HG02642 (cell line): ENCODE measurements around the gene CDKN1B.

Source experiments
- ATAC-seq: cut with Tn5 transposase; IDR thresholded peaks from one replicate; pipeline ENCODE4 v1.9.1; 2021; ENCODE audit warnings: mild to moderate bottlenecking; ENCODE audit not compliant: unreplicated experiment, poor library complexity

CDKN1B gene

DNA sequence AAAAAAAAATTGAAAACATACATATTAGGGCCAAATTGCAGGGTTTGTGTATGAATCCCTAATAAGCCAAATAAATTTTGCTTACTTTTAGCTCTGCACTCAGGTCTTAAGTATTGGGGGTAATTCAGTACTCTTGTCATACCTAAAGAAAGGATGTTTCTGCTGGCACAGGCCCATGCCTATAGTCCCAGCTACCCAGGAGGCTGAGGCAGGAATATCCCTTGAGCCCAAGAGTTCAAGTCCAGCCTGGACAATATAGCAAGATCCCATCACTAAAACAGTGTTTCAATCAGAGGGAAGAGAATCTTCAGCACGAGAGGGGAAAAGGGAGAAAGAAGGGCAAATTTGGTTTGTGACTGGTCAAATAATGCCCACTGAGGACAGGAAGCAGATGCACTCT is 17.8 kb upstream of the CDKN1B start:
- ATAC-seq, result no peak

DNA sequence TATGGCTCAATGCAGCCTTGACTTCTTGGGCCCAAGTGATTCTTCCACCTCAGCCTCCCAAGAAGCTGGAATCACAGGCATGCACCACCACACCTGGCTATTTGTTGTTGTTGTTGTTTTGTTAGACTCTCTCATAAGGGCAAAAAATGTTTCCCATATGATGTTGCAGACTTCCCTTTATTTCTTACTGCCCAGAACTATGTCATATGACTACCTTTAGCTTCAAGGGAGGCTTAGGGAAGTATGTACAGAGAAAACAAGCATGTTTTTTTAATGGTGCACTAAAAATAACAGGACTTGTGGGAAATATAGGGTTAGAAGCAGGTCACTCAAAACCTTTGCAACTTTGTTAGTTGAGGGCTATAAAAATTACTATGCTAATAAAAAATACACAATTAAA is 16.9 kb upstream of the CDKN1B start:
- ATAC-seq, result no peak

DNA sequence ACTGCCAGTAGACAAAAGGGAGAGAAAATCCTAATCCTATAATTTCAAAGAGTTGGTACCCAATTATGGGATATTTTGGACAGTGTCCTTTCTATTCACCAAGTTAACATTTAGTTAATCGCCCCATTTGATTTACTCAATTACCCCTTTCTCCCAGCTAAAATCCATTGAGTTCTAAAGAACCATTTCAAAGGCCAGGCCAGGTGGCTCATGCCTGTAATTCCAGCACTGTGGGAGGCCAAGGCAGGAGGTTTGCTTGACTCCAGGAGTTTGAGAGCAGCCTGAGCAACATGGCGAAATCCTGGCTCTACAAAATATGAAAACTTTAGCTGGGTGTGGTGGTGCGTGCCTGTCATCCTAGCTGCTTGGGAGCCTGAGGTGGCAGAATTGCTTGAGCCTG is 15.7 kb upstream of the CDKN1B start:
- ATAC-seq, result no peak

DNA sequence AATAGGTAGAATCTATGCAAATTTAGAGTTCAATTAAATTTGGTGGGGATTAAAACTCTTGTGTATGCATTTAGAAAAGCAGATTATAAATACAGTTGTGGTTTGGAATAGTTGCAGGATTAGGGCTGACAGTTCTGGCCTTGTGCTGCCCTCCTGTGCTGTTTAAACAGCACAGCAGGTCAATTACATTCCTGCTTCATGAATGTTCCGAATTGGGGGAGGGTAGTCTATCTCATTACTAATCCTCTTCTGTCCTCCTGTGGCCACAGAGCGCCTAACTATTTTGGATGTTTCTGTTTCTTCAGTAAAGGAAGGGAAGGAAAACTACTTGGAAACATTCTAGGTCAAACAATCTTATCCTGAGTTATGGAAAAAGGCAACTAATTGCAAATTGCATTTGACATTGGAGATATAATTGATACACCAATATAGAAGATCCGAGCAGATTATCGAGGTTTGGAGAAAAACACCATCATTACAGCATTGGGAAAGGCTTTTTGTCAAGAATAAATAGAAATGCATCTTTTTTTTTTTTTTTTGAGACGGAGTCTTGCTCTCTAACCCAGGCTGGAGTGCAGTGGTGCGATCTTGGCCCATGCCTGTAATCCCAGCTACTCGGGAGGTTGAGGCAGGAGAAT is 12.5 kb upstream of the CDKN1B start:
- ATAC-seq, result peak; percentile 79

DNA sequence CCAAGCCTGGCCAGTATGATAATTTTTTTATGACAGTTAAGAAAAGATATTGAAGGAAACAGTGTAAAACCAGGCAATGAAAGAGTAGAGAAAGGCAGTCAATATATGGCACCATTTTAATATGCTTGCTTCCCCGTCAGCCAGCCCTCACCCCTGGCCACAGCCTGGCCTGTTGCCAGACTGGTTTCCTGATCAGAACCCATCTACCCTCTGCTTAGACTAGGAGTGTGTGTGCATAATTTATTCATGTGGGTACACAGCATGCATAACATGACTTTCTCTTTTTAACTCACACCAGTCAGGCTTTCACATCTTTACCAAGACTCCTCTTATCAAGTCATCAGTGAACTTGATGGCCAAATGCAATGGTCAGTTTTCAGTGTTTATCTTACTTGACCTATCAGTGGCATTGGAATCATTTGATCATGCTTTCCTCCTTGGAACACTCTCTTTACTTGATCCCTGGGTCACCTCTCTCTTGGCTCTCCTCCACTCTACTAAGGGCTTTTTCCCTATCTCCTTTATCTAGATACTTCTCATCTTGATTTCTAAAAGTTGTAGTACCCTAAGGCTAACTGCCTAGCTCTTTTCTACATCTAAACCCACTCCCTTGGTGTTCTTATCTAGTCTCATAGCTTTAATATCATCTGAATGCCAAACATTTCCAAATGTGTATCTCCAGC is 11.2 kb upstream of the CDKN1B start:
- ATAC-seq, result no peak

DNA sequence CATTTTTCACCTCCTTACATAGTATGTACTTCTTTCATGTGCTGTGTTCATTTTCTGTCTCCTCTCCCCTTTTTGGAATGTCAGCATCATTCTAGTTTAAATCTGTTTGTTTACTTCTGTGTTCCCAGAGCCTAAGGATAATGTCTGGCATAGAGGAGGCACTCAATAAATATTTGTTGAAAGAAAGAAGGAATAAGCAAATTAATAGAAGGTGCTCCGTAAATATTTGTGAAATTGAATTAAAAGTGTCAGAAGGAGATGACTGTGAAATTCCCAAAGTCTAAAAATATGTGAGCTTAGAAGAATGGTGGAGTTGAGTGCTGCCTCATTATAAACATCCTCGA is 3.3 kb upstream of the CDKN1B start:
- no peak for ATAC-seq

DNA sequence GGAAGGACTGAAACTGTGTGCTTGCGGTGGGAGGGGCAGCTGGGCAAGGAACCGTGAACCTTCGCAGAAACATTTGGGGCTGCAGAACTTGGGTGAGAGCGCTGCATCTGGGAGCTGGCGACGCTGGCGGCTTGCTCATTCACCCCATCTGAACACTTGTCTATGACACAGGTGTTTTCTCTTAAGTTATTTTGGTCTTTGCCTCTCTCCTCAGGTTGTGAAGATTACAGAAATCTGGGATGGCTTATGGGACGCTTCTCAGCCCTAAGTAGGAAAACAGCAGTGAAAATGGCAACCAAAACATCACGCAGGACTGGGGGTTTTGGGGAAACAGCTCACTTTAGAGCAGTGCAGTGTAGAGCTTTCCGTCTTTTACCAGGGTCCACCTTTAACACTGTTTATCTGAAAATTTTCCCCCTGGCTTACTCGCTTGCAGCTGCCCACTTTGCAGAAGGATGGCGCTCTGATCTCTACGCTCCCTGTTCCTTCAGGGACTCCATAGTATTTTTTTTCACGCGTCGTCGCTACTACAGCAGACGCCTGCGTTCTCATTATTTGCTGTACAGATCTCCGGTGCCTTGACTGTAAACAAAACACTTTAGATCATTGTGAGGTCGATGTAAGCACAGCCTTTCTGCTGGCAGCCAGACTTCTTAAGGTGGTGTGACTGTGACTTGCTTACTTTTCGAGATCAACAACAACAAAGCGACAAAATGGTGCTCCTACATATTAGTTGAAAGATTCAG is 2.7 kb upstream of the CDKN1B start:
- peak; percentile 26 for ATAC-seq

DNA sequence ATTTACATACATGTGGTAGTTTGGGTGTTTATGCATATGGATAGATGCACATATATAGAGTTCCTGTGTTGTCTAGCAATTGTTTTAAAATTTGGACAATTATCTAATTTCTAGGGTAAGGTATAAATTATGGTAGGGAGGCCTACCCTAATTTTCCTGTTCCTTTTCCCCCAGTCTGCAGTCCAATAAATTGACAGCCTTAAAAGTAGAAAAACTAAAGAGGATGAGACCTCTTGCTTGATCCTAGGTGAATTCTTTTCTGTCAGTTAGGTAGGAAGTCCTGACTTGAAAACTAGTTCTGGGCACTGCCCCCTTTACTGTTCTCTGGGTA is 2.1 kb upstream of the CDKN1B start:
- ATAC-seq, result no peak

DNA sequence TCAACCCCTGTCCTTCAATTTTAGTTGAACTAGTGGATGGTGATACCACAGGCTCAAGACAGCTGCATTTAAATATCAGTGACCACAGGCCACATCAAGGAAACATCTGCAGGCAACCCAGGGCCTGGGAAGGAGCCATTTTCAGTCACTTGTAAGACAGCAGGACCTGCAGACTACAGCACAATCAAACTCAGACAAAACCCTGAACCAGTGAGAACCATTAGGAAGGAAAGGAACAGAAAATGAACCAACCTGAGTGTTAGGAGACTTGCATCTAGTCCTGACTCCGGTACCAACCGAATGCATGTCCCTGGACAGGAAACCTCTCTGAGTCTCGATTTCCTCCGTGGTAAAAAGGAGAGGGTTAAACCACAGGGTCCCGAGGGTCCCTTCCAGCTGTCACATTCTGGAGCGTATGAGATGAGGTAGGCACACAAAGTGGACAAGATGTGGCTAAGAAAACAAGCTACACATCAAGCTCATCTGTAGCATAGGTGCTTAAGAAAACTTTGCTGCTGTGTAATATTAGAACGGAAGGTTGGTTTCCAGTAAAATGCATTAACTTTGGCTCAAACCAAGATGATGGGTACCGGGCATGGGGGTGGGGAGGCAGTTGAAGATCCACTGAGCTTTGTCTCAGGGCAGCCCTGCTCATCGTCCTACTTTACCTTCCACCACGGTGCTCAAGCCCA is 1.6 kb upstream of the CDKN1B start:
- peak; percentile 35 for ATAC-seq

DNA sequence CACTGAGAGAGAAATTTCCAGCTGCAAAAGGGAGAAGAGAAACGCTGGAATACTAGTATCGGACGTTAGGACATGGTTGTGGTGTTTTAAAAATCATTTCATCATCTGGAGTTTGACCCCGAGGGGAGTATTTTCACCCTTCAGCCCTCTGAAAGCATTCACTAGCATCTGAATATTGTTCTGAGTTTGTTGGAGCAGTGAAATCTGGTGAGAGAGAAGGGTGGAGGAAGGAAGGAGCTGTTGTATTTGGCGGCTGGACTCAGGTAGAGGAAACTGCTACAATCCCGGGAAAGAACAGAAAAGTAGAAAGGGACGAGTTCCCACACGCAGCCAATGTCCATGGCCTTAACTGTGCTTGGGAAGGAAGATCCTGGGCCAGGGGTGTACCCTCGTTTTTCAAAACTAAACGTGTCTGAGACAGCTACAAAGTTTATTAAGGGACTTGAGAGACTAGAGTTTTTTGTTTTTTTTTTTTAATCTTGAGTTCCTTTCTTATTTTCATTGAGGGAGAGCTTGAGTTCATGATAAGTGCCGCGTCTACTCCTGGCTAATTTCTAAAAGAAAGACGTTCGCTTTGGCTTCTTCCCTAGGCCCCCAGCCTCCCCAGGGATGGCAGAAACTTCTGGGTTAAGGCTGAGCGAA is 896 bp upstream of the CDKN1B start:
- ATAC-seq, result no peak

DNA sequence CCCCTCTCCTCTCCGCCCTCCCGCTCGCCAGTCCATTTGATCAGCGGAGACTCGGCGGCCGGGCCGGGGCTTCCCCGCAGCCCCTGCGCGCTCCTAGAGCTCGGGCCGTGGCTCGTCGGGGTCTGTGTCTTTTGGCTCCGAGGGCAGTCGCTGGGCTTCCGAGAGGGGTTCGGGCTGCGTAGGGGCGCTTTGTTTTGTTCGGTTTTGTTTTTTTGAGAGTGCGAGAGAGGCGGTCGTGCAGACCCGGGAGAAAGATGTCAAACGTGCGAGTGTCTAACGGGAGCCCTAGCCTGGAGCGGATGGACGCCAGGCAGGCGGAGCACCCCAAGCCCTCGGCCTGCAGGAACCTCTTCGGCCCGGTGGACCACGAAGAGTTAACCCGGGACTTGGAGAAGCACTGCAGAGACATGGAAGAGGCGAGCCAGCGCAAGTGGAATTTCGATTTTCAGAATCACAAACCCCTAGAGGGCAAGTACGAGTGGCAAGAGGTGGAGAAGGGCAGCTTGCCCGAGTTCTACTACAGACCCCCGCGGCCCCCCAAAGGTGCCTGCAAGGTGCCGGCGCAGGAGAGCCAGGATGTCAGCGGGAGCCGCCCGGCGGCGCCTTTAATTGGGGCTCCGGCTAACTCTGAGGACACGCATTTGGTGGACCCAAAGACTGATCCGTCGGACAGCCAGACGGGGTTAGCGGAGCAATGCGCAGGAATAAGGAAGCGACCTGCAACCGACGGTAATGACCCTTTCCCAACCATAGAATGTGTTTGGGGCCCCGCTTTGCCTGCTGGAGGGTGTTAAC is 615 bp downstream of the CDKN1B start:
- peak; percentile 19 for ATAC-seq

DNA sequence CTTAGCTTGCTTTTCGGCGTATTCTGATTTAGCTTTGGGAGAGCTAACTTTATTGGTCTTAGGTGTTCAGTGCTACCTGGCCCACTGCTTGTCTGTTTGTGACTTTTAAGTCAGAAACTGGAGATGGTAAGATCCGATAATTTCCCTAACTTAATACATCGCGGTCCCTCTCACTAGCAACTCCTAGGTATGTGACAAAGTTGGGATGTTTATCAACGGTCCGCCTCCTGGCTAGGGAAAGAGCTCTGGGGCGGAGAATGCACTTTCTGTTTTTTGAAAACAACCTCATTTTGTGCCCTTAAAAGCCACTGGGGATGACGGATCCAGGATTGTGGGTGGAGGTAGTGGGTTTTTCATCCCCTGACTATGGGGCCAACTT is 1.2 kb downstream of the CDKN1B start:
- ATAC-seq, result no peak

DNA sequence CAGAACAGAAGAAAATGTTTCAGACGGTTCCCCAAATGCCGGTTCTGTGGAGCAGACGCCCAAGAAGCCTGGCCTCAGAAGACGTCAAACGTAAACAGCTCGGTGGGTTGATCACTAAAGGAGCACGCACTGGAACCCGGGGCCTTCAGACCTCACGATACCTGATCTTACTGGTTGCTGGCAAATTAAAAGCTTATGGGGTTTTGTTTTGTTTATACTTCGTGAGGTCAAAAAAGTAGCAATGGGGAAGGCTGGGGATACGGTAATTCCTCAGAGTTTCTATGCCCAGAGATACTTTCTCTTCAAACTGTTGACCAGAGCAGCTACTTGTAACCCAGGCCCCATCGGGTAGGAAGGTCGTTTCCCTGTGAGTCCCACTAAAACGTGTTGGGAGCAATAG is 1.7 kb downstream of the CDKN1B start:
- no peak for ATAC-seq

DNA sequence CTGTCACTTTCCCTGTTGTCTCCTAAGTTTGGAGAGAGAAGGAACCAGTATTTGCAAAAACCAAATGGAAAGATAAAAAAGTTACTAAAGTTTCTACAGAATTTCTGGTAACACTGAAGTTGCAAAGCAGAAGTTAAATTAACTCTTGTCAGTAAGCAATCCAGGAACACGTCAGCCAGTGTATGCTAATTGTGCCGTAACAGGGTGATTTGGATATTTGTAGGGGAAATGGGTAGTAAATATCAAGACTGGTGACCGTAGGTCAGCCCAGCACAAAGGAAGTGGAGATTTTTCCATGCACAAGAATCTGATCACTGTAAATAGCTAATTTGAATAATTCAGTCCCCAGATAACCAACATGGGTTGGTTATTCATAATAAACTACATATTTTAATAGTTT is 2.3 kb downstream of the CDKN1B start:
- no peak for ATAC-seq

DNA sequence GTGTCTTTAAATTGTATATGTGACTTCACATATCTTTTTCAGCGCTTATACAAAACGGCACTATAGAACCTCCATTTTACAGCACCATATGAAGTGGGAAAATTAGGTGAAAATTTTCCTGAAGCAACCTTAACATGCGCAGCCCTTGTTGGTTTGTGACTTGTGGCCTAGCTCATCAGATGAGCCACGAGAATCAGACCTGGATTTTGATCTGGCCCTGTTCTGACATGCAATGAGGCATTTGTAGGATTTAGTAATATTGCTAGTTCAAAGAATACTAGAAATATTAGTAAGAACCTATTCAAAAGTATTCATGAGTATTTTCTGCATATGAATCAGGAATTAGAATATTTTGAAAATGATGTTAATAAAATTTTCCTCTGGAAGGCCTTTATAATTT is 2.9 kb downstream of the CDKN1B start:
- no peak for ATAC-seq

DNA sequence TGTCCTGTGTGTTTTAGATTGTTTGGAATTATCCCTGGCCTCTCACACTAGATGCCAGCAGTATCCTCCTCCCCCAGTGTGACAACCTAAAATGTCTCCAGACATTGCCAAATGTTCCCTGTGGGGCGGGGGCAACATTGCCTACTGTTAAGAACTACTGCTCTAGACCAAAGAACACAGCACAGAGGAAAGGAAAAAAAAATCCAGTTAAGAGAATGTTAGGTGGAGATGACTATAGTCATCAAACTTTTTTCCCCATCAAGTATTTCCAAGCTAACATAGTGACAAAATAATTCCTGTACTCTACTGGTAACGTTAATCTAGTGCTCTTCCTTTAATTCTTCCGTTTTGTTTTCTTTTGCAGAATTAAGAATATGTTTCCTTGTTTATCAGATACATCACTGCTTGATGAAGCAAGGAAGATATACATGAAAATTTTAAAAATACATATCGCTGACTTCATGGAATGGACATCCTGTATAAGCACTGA is 3.5 kb downstream of the CDKN1B start:
- ATAC-seq, result no peak

DNA sequence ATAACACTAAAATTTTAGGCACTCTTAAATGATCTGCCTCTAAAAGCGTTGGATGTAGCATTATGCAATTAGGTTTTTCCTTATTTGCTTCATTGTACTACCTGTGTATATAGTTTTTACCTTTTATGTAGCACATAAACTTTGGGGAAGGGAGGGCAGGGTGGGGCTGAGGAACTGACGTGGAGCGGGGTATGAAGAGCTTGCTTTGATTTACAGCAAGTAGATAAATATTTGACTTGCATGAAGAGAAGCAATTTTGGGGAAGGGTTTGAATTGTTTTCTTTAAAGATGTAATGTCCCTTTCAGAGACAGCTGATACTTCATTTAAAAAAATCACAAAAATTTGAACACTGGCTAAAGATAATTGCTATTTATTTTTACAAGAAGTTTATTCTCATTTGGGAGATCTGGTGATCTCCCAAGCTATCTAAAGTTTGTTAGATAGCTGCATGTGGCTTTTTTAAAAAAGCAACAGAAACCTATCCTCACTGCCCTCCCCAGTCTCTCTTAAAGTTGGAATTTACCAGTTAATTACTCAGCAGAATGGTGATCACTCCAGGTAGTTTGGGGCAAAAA is 4.1 kb downstream of the CDKN1B start:
- no peak for ATAC-seq

DNA sequence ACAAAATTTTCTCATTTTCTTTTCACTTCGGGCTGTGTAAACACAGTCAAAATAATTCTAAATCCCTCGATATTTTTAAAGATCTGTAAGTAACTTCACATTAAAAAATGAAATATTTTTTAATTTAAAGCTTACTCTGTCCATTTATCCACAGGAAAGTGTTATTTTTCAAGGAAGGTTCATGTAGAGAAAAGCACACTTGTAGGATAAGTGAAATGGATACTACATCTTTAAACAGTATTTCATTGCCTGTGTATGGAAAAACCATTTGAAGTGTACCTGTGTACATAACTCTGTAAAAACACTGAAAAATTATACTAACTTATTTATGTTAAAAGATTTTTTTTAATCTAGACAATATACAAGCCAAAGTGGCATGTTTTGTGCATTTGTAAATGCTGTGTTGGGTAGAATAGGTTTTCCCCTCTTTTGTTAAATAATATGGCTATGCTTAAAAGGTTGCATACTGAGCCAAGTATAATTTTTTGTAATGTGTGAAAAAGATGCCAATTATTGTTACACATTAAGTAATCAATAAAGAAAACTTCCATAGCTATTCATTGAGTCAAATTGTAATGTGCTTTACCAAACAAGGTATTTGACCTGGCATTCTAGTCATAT is 4.8 kb downstream of the CDKN1B start:
- ATAC-seq, result no peak

DNA sequence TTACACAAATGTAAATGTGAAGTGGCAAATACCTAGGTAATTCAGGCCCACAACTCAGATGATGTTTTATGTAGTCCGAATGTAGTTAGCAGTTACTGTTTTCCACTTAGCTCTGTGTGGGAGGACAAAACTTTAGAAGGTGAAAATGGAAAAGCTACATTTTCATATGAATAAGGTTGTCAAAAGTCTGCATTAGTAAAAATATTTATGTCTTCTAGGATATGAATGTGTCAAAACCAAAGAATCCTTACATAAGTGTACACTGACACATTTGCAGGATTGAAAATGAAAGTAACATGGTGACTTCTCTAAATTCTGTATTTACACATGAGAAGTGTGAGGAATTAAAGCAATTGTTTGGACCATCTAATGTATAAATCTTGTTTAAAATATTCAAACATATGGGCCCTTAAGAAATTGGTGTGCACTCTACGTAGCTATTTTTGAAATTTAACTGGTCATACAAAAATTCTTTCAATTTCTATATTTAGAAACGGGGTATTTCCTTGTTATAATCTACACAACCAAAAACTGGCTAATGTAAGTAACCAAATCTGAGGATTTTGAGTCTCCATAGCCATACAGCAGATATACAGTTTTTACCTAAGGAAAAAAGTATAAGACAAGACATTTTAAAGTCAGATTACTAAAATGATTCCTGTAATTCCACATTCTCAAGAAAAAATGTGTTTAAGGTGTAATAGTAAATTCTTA is 5.4 kb downstream of the CDKN1B start:
- ATAC-seq, result no peak
